HG02943 (cell line): ENCODE measurements around the gene TNFSF4.

Source experiments
- ATAC-seq: cut with Tn5 transposase; IDR thresholded peaks from one replicate; pipeline ENCODE4 v1.9.1; 2021; ENCODE audit warnings: mild to moderate bottlenecking, low read depth, moderate library complexity; ENCODE audit not compliant: unreplicated experiment

The TNFSF4 gene

GRCh38 chr1:173212952-173213491 is 5.9 kb upstream of the TNFSF4 start:
- ATAC-seq = peak; percentile 89

GRCh38 chr1:173210716-173211231 is 3.6 kb upstream of the TNFSF4 start:
- ATAC-seq = no peak

- no peak for ATAC-seq
These were observed 3.2 kb upstream of the TNFSF4 start for GRCh38 chr1:173210283-173210682.

GRCh38 chr1:173208868-173209267 is 1.7 kb upstream of the TNFSF4 start:
- no peak for ATAC-seq

GRCh38 chr1:173208146-173208545 is 1.0 kb upstream of the TNFSF4 start:
- ATAC-seq = no peak

- ATAC-seq = no peak
These were observed 1.7 kb downstream of the TNFSF4 start for GRCh38 chr1:173205146-173206051.

GRCh38 chr1:173204693-173205092 is 2.4 kb downstream of the TNFSF4 start:
- ATAC-seq = no peak

GRCh38 chr1:173202424-173203145 is 4.5 kb downstream of the TNFSF4 start:
- ATAC-seq = no peak

GRCh38 chr1:173201969-173202368 is 5.2 kb downstream of the TNFSF4 start:
- ATAC-seq = no peak

GRCh38 chr1:173195596-173196088 is 11.5 kb downstream of the TNFSF4 start:
- ATAC-seq = peak; percentile 80

GRCh38 chr1:173193639-173194038 is 13.5 kb downstream of the TNFSF4 start:
- ATAC-seq = no peak

- no peak for ATAC-seq
These were observed 16.0 kb downstream of the TNFSF4 start for GRCh38 chr1:173191011-173191705.

- ATAC-seq = no peak
These were observed 16.8 kb downstream of the TNFSF4 start for GRCh38 chr1:173190101-173190936.

GRCh38 chr1:173187671-173188237 is 19.4 kb downstream of the TNFSF4 start:
- no peak for ATAC-seq

- ATAC-seq = no peak
These were observed 25.3 kb downstream of the TNFSF4 start for GRCh38 chr1:173181791-173182190.

GRCh38 chr1:173176246-173176645 is 30.9 kb downstream of the TNFSF4 start:
- ATAC-seq = no peak

- ATAC-seq = no peak
These were observed 31.5 kb downstream of the TNFSF4 start for GRCh38 chr1:173175514-173176145.

- ATAC-seq = no peak
These were observed 33.7 kb downstream of the TNFSF4 start for GRCh38 chr1:173173388-173173787.

GRCh38 chr1:173171152-173171551 is 36.0 kb downstream of the TNFSF4 start:
- no peak for ATAC-seq
